H9 (cell line): ENCODE results near the gene ROR1. TPM values are rescaled to one million over a fixed set of nuclear protein-coding genes. Genes with fewer than 3 reads are reported as not detected.
A peak's percentile ranks its signal among the peaks of the same experiment; 100 is the strongest.

ENCODE experiments used
- DNase-seq: peaks from one replicate; pipeline ENCODE4 v3.0.0-alpha.2; 2017
- H2AFZ ChIP-seq: one replicate; pipeline ENCODE4 v1.6.1; 2013; ENCODE audit warnings: mild to moderate bottlenecking, low read length, control low read depth, moderate library complexity
- H2AK5ac ChIP-seq: 2 replicates; pipeline ENCODE4 v1.6.1; 2013; ENCODE audit warnings: low read length, control low read depth, mixed read lengths; ENCODE audit not compliant: insufficient read length
- H2BK120ac ChIP-seq: one replicate; pipeline ENCODE4 v1.6.1; 2013; ENCODE audit warnings: low read depth, mild to moderate bottlenecking, low read length, control low read depth, inconsistent platforms; ENCODE audit not compliant: poor library complexity, severe bottlenecking
- H2BK12ac ChIP-seq: 2 replicates; pipeline ENCODE4 v1.6.1; 2013; ENCODE audit warnings: low read length, control low read depth, mixed read lengths, low read depth; ENCODE audit not compliant: insufficient read length
- H2BK15ac ChIP-seq: 2 replicates; pipeline ENCODE4 v1.6.1; 2013; ENCODE audit warnings: low read depth, low read length, control low read depth
- H2BK20ac ChIP-seq: one replicate; pipeline ENCODE4 v1.6.1; 2013; ENCODE audit warnings: low read depth, mild to moderate bottlenecking, low read length, control low read depth, inconsistent platforms; ENCODE audit not compliant: poor library complexity, severe bottlenecking
- H2BK5ac ChIP-seq: 2 replicates; pipeline ENCODE4 v1.6.1; 2013; ENCODE audit warnings: low read length, control low read depth, mixed read lengths; ENCODE audit not compliant: insufficient read length
- H3K14ac ChIP-seq: 2 replicates; pipeline ENCODE4 v1.6.1; 2013; ENCODE audit warnings: low read length, control low read depth; ENCODE audit not compliant: insufficient read depth
- H3K18ac ChIP-seq: 2 replicates; pipeline ENCODE4 v1.6.1; 2013; ENCODE audit warnings: low read depth, mild to moderate bottlenecking, mixed read lengths, low read length, control low read depth; ENCODE audit not compliant: insufficient read length
- H3K23ac ChIP-seq: 2 replicates; pipeline ENCODE4 v1.6.1; 2013; ENCODE audit warnings: low read length, control low read depth, mixed read lengths, low read depth; ENCODE audit not compliant: insufficient read length
- H3K23me2 ChIP-seq: 2 replicates; pipeline ENCODE4 v1.6.1; 2013; ENCODE audit warnings: low read depth, mild to moderate bottlenecking, mixed read lengths, low read length, control low read depth; ENCODE audit not compliant: insufficient read length, poor library complexity, severe bottlenecking
- H3K27ac ChIP-seq: 2 replicates; pipeline ENCODE4 v1.5.1; 2013; ENCODE audit warnings: low read length, control low read depth, mixed read lengths, low read depth; ENCODE audit not compliant: insufficient read length
- H3K27me3 ChIP-seq: 2 replicates; pipeline ENCODE4 v1.6.1; 2013; ENCODE audit warnings: low read length, control low read depth, inconsistent platforms; ENCODE audit not compliant: insufficient read depth
- H3K4ac ChIP-seq: 2 replicates; pipeline ENCODE4 v1.6.1; 2013; ENCODE audit warnings: low read depth, mild to moderate bottlenecking, control low read depth, inconsistent platforms, low read length, moderate library complexity
- H3K4me1 ChIP-seq: 2 replicates; pipeline ENCODE4 v1.6.1; 2013; ENCODE audit warnings: low read length, control low read depth, inconsistent platforms; ENCODE audit not compliant: insufficient read depth
- H3K4me2 ChIP-seq: 2 replicates; pipeline ENCODE4 v1.6.1; 2013; ENCODE audit warnings: low read length, control low read depth, mixed read lengths; ENCODE audit not compliant: insufficient read length, insufficient read depth
- H3K56ac ChIP-seq: 2 replicates; pipeline ENCODE4 v1.6.1; 2013; ENCODE audit warnings: low read depth, mild to moderate bottlenecking, mixed read lengths, low read length, control low read depth; ENCODE audit not compliant: insufficient read length
- H3K79me1 ChIP-seq: 2 replicates; pipeline ENCODE4 v1.6.1; 2013; ENCODE audit warnings: low read depth, mild to moderate bottlenecking, moderate library complexity, low read length, control low read depth, inconsistent platforms; ENCODE audit not compliant: insufficient read depth, poor library complexity, severe bottlenecking
- H3K79me2 ChIP-seq: 2 replicates; pipeline ENCODE4 v1.6.1; 2013; ENCODE audit warnings: low read length, control low read depth, inconsistent platforms; ENCODE audit not compliant: insufficient read depth
- H3K9ac ChIP-seq: 2 replicates; pipeline ENCODE4 v1.6.1; 2013; ENCODE audit warnings: low read length, control low read depth, mixed read lengths; ENCODE audit not compliant: insufficient read length; ENCODE audit errors: extremely low read depth
- H3K9me3 ChIP-seq: one replicate; pipeline ENCODE4 v1.6.1; 2013; ENCODE audit warnings: low read depth, low read length, inconsistent platforms; ENCODE audit not compliant: control insufficient read depth
- H3T11ph ChIP-seq: one replicate; pipeline ENCODE4 v1.6.1; 2013; ENCODE audit warnings: mild to moderate bottlenecking, low read length, control low read depth, inconsistent platforms
- H4K20me1 ChIP-seq: one replicate; pipeline ENCODE4 v1.6.1; 2013; ENCODE audit not compliant: control insufficient read depth, insufficient read length, insufficient read depth
- H4K5ac ChIP-seq: 2 replicates; pipeline ENCODE4 v1.6.1; 2013; ENCODE audit warnings: low read depth, mild to moderate bottlenecking, mixed read lengths, low read length, control low read depth; ENCODE audit not compliant: insufficient read length
- H4K8ac ChIP-seq: replicated peaks from 2 replicates; pipeline ENCODE4 v1.6.1; 2013; ENCODE audit warnings: low read length, control low read depth, mixed read lengths, low read depth; ENCODE audit not compliant: insufficient read length
- H4K91ac ChIP-seq: 2 replicates; pipeline ENCODE4 v1.6.1; 2013; ENCODE audit warnings: low read depth, mild to moderate bottlenecking, moderate library complexity, mixed read lengths, low read length, control low read depth; ENCODE audit not compliant: insufficient read length
- H3K27ac Mint-ChIP-seq, 3 experiments: 2 replicates in 2 of 3; 3 replicates in 1 of 3; pipeline ENCODE4 v1.8.0; 2020 to 2021; ENCODE audit warnings: mixed read lengths in 3 of 3, mild to moderate bottlenecking in 1 of 3, moderate library complexity in 1 of 3
- H3K27me3 Mint-ChIP-seq: 2 replicates; pipeline ENCODE4 v1.8.0; 2021; ENCODE audit warnings: low read depth, mild to moderate bottlenecking, moderate library complexity, mixed read lengths
- H3K36me3 Mint-ChIP-seq, 3 experiments: 2 replicates in 2 of 3; 3 replicates in 1 of 3; pipeline ENCODE4 v1.8.0; 2020 to 2021; ENCODE audit warnings: low read depth in 3 of 3, mixed read lengths in 3 of 3; ENCODE audit not compliant: insufficient read depth in 1 of 3
- H3K4me1 Mint-ChIP-seq, 2 experiments: 2 replicates each; pipeline ENCODE4 v1.8.0; 2020; ENCODE audit warnings: mixed read lengths in 2 of 2
- H3K4me3 Mint-ChIP-seq, 2 experiments: 2 replicates in 1 of 2; 3 replicates in 1 of 2; pipeline ENCODE4 v1.8.0; 2020 to 2021; ENCODE audit warnings: mild to moderate bottlenecking in 2 of 2, mixed read lengths in 2 of 2, moderate library complexity in 1 of 2
- H3K9me3 Mint-ChIP-seq, 2 experiments: 2 replicates in 1 of 2; 3 replicates in 1 of 2; pipeline ENCODE4 v1.8.0; 2020; ENCODE audit warnings: mild to moderate bottlenecking in 2 of 2, mixed read lengths in 2 of 2, moderate library complexity in 1 of 2
- WGBS: extraction: QIAGEN DNeasy Blood & Tissue Kit; methylation state at CpG from one replicate; pipeline ENCODE4 v1.1.7; 2013; ENCODE audit warnings: missing lambda C conversion rate, low lambda C conversion rate, mixed read lengths; ENCODE audit not compliant: insufficient read length; ENCODE audit errors: extremely low coverage; 5-methylcytosine and 5-hydroxymethylcytosine counted together
- total RNA-seq: library from RNA; stranded (reverse); gene quantifications from 2 replicates; pipeline ENCODE4 v1.2.1, GENCODE V29; 2021
- TF ChIP-seq, protein P1 (sequence below): fragments of 200-600 bp; sonication (generic); conservative IDR thresholded peaks from 3 replicates; pipeline ENCODE4 v1.8.0; 2021; ENCODE audit warnings: antibody characterized with exemption, mild to moderate bottlenecking

ROR1 gene
- total RNA-seq, 1 experiment from 2014 or later = 75.9 TPM

DNA sequence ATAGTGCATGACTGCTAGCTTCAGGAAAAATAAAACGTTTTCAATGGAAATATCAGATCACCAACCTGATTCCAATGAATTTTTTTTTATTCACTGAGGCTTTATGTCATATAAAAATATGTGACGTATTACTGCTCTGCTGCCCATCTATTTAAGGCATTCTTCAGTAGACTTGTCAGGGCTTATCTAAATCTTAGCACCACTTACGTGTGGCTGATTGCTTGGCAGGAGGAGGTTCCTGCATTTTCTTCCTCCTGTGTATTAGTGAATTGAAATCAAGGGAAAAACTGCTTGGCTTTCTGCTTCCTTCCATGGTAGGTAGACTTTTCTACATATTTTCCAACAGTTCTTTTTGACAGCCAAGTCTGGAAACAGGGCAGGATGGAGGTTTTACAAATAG, 80.3 kb downstream of the ROR1 start:
- Histone ChIP-seq H3K27ac (no peak overlapping the region), H2BK5ac (no peak overlapping the region), H3K18ac (no peak overlapping the region), H3K9ac (no peak overlapping the region), H3K23ac (no peak overlapping the region), H3K27me3 (no peaks in the 10 kb centered on the region), H2BK20ac (no peak overlapping the region), H3K4ac (no peak overlapping the region), H2BK15ac (no peak overlapping the region), H2BK120ac (no peak overlapping the region), H3K23me2 (no peaks in the 10 kb centered on the region), H3K4me2 (no peak overlapping the region), H4K8ac (no peak overlapping the region), H3T11ph (no peak overlapping the region), H3K79me1 (peaks cover 17% of the 10 kb centered on the region), H4K91ac (no peak overlapping the region), H3K14ac (no peak overlapping the region), H2BK12ac (no peak overlapping the region), H4K20me1 (no peaks in the 10 kb centered on the region), H4K5ac (no peak overlapping the region), H2AK5ac (no peak overlapping the region), H2AFZ (no peak overlapping the region), H3K79me2 (peaks cover 17% of the 10 kb centered on the region; the same call in 1 of the 2 replicates), H3K4me1 (peaks cover 11% of the 10 kb centered on the region), H3K9me3 (no peaks in the 10 kb centered on the region), H3K56ac (no peak overlapping the region)
- Mint-ChIP-seq H3K4me3 (no peak overlapping the region), H3K9me3 (no peaks in the 10 kb centered on the region), H3K36me3 (peaks cover 3 to 13% (median 6%) of the 10 kb centered on the region in 3 experiments; a peak in 5 of 7 replicates), H3K27ac (peak overlapping the region in 1 of 3 experiments; percentile 41; a peak in 1 of 7 replicates), H3K27me3 (no peaks in the 10 kb centered on the region; the same call in 1 of the 2 replicates), H3K4me1 (peaks cover 56 to 77% of the 10 kb centered on the region in 2 experiments)
- no peak for DNase-seq
- TF ChIP-seq, protein P1, sequence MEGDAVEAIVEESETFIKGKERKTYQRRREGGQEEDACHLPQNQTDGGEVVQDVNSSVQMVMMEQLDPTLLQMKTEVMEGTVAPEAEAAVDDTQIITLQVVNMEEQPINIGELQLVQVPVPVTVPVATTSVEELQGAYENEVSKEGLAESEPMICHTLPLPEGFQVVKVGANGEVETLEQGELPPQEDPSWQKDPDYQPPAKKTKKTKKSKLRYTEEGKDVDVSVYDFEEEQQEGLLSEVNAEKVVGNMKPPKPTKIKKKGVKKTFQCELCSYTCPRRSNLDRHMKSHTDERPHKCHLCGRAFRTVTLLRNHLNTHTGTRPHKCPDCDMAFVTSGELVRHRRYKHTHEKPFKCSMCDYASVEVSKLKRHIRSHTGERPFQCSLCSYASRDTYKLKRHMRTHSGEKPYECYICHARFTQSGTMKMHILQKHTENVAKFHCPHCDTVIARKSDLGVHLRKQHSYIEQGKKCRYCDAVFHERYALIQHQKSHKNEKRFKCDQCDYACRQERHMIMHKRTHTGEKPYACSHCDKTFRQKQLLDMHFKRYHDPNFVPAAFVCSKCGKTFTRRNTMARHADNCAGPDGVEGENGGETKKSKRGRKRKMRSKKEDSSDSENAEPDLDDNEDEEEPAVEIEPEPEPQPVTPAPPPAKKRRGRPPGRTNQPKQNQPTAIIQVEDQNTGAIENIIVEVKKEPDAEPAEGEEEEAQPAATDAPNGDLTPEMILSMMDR = no peak
- no CpG with 5 or more reads among the region's 3 CpGs for WGBS
